ENCODE measurements around the gene ZNF740.

GRCh38 chr12:53219292-53219955 lies 38.9 kb downstream of the ZNF740 start:
- TF ChIP-seq CTCF (conservative IDR thresholded peaks at IDR 0.05 in 1 of 2, IDR thresholded peaks at IDR 0.05 in 1 of 2; ENCODE audit: extremely low read depth in 1 of 2, insufficient read depth in 1 of 2, low read depth in 1 of 2, low read length in 2 of 2) (no peak), EZH2 (IDR thresholded peaks at IDR 0.05; ENCODE audit: borderline replicate concordance, low read length) (no peak)
